ENCODE results near the gene ZPBP2.

Gene ZPBP2

DNA sequence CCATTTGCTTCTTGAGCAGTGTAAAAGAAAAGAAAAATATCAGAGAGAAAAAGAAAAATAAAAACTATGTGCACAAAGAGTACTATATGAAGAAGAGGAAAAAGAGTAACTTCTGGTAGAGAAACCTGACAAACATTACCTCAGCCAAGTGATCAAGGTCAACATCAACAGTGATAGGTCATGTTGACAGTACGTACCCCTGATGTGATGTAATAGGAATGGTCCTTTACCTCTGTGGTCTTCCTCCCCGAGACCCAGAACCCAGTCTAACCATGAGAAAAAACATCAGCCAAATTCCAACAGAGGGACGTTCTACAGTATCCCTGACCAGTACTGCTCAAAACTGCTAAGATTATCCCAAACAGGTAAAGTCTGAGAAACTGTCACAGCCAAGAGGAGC, 46.0 kb downstream of the ZPBP2 start:
- no peak for TF ChIP-seq MYC (IDR thresholded peaks at IDR 0.05; ENCODE audit: low read depth, low read length)
- no peak for TF ChIP-seq POLR2A (IDR thresholded peaks at IDR 0.05; ENCODE audit: extremely low read depth, insufficient read length)
- TF ChIP-seq, protein P1, sequence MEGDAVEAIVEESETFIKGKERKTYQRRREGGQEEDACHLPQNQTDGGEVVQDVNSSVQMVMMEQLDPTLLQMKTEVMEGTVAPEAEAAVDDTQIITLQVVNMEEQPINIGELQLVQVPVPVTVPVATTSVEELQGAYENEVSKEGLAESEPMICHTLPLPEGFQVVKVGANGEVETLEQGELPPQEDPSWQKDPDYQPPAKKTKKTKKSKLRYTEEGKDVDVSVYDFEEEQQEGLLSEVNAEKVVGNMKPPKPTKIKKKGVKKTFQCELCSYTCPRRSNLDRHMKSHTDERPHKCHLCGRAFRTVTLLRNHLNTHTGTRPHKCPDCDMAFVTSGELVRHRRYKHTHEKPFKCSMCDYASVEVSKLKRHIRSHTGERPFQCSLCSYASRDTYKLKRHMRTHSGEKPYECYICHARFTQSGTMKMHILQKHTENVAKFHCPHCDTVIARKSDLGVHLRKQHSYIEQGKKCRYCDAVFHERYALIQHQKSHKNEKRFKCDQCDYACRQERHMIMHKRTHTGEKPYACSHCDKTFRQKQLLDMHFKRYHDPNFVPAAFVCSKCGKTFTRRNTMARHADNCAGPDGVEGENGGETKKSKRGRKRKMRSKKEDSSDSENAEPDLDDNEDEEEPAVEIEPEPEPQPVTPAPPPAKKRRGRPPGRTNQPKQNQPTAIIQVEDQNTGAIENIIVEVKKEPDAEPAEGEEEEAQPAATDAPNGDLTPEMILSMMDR (IDR thresholded peaks at IDR 0.05; ENCODE audit: low read depth, low read length): no peak
- TF ChIP-seq, protein P2, sequence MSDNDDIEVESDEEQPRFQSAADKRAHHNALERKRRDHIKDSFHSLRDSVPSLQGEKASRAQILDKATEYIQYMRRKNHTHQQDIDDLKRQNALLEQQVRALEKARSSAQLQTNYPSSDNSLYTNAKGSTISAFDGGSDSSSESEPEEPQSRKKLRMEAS (IDR thresholded peaks at IDR 0.05; ENCODE audit: low read depth, low read length): no peak
- H3K4me3 ChIP-seq (ENCODE audit: low read depth, low read length): no peak overlapping the region
- DNase-seq (ENCODE audit: low read depth): no peak

DNA sequence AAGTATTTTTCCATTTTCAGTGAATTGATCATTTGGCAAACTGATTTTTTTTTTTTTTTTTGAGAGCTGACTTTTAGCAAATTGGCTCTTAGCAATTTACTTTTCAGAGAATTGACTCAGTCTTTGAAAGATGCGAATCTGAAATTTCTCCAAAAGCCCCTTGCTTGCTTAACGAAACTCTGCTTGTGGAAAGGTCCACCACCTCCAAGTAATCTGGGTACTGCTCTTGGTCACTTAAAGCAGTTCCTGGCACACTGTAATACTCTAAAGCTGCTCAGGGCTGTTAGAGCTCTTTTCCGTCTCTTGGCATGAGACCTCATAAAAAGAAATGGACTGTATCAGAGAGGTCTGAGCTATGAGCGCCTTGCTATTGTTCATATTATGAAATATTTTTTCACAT, 47.6 kb downstream of the ZPBP2 start:
- TF ChIP-seq POLR2A (IDR thresholded peaks at IDR 0.05; ENCODE audit: extremely low read depth, insufficient read length) (no peak), MYC (IDR thresholded peaks at IDR 0.05; ENCODE audit: low read depth, low read length) (no peak)
- TF ChIP-seq, protein P1 (IDR thresholded peaks at IDR 0.05; ENCODE audit: low read depth, low read length): no peak
- no peak for DNase-seq (ENCODE audit: low read depth)
- H3K4me3 ChIP-seq (ENCODE audit: low read depth, low read length): no peak overlapping the region

DNA sequence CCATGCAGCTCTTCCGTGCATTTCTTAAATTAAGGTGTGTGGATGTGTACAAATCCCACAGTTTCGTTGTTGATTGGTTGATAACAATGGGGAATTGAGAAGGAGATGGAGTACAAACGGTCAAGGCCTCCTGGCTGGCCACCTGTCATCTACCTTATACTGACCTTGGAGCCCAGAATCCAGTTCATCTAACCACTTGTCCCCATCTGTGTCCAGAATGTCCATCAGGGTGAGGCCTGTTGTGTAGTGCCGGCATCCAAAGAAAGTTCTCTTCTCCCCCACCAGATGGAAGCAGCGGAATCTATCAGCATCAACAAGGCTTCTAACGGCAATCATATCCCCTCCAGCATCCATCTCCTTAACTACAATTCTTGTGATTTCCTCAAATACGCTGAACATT, 48.9 kb downstream of the ZPBP2 start:
- TF ChIP-seq POLR2A (IDR thresholded peaks at IDR 0.05; ENCODE audit: extremely low read depth, insufficient read length): no peak
- TF ChIP-seq, protein P2 (IDR thresholded peaks at IDR 0.05; ENCODE audit: low read depth, low read length): no peak
- no peak for TF ChIP-seq MYC (IDR thresholded peaks at IDR 0.05; ENCODE audit: low read depth, low read length)
- TF ChIP-seq, protein P1 (IDR thresholded peaks at IDR 0.05; ENCODE audit: low read depth, low read length): no peak
- no peak overlapping the region for H3K4me3 ChIP-seq (ENCODE audit: low read depth, low read length)
- no peak for DNase-seq (ENCODE audit: low read depth)

DNA sequence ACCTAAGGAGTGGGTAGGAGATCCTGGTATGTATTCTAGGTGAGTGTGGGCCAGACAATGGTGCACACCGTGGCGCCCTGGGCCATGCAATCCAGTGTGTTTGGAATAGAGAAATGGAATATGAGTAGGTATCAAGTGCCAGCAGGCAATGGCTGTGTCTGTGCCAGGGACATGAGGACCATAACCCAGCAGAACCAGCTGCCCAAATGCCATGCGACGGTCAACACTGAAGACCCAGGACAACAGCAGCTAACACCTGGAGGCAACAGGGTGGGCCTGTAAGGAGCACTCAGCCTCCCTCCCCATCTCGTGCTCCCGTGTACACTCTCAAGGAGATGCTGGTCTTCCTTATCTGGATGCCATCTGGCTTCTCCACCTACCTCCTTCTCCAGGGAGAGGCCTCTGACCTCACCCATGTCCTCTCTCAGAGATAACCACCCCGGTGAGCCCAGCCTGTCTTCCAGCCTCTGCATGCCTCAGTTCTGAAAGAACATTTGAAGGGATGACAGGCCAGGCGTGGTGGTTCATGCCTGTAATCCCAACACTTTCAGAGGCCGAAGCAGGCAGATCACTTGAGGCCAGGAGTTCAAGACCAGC, 51.2 kb downstream of the ZPBP2 start:
- no peak overlapping the region for H3K4me3 ChIP-seq (ENCODE audit: low read depth, low read length)
- TF ChIP-seq, protein P2 (IDR thresholded peaks at IDR 0.05; ENCODE audit: low read depth, low read length): no peak
- no peak for TF ChIP-seq POLR2A (IDR thresholded peaks at IDR 0.05; ENCODE audit: extremely low read depth, insufficient read length)
- TF ChIP-seq, protein P1 (IDR thresholded peaks at IDR 0.05; ENCODE audit: low read depth, low read length): no peak
- no peak for TF ChIP-seq MYC (IDR thresholded peaks at IDR 0.05; ENCODE audit: low read depth, low read length)
- DNase-seq (ENCODE audit: low read depth): no peak

DNA sequence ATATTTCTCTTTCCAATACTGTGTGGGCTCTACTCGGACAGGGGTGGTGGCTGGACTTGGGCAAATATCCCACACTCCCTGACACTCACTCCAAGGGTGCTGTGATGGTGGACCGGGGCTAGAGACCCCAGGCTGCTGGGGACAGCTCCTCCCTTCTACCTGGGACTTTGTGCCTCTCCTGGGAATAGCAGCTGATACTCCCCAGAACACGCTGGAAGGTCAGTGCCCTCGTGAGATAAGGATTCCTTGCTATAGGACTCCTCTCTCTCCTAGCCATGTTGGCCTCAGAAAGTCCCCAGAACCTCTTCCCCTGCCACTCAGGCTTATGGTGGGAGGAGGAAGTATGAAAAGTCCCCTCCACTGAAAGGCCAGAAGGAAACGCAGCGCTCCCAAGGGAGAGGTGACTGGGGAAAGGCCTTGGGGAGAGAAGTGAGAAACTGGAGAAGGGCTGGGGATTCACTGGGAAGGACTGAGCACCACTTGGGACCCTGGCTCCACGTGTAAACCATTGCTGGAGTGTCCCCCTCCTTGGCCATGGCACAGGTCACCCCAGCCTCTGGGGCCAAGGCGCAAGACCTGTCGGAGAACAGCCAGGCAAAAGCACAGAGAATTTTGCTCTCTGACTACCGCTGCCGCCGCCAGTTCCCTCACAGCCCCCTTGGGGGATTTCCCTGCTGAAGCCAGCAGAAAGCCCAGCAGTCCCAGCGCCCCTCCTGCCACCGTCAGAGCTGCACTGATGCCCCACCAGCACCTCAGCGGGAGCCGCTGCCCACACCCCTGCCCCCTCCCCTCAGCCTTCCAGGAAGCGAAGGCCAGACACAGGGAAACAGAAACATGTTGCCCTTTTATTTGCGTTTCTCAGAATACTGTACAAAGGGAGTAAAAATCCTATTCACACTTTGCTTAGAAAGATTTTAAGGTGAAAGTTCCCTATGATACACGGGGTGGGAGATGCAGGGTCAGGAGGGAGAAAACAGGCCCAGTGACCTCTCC, 52.5 kb downstream of the ZPBP2 start:
- DNase-seq (ENCODE audit: low read depth): peak; percentile 39
- TF ChIP-seq, protein P2 (IDR thresholded peaks at IDR 0.05; ENCODE audit: low read depth, low read length): no peak
- TF ChIP-seq POLR2A (IDR thresholded peaks at IDR 0.05; ENCODE audit: extremely low read depth, insufficient read length) (no peak), MYC (IDR thresholded peaks at IDR 0.05; ENCODE audit: low read depth, low read length) (no peak)
- TF ChIP-seq, protein P1 (IDR thresholded peaks at IDR 0.05; ENCODE audit: low read depth, low read length): no peak
- no peak overlapping the region for H3K4me3 ChIP-seq (ENCODE audit: low read depth, low read length)
